HG02840 (cell line): Measurements from ENCODE around the gene DPT.

Experiments
- ATAC-seq: cut with Tn5 transposase; IDR thresholded peaks from one replicate; pipeline ENCODE4 v1.9.1; 2021; ENCODE audit warnings: mild to moderate bottlenecking, moderate library complexity, moderate number of reproducible peaks; ENCODE audit not compliant: unreplicated experiment, low FRiP score

DPT gene

DNA sequence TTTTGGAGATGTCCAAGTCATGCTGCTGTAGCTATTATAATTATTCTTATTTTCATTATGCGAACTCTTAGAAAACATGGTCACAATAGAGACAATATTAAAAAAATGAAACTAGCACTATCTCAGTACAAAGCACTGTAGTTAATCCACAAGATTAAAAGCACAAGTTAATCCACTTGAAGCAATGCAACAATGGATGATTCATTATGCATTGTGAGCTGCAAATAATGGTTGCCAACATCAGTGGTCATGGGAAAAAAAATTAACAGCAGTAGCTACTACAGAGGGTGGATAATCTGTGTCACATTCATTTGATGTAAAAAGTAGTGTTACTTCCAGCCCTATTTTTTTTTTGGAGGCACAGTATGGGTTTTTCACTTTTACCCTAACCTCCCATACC, 56.7 kb downstream of the DPT start:
- ATAC-seq: no peak

DNA sequence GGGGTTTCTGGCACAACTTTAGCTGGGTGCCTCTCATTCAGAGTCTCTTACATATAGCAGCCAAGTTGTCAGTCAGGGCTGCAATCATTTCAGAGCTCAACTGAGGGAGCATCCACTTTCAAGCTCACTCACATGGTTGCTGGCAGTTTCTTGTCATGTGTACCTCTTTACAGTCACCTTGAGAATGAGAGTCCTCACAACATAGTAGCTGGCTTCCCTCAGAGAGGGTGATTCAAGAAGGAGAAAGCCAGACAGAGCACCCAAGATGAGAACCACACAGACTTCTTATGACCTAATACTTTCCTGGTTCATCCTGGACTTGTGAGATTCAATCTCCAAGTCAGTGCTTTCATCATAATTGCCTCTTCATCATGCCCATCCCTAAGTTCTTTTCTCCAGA, 57.2 kb downstream of the DPT start:
- ATAC-seq: no peak

DNA sequence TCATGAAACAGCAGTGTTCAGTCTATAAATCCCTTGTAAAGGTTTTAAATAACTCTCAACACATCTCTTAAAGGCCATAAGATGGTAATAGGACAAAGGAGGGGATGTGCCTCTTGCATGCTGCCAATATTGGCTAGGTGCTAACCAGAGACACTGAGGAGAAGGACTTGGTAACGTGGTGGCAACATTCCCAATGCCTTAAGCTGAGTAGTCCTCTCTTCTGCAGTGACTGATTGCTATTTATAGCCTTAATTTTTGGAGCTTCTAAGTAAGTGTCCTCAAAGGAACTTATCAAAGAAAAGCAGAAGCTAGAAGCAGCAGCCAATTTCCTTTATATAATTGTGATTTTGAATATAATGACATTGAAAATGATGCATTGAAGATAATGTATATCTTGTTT, 63.0 kb downstream of the DPT start:
- no peak for ATAC-seq

DNA sequence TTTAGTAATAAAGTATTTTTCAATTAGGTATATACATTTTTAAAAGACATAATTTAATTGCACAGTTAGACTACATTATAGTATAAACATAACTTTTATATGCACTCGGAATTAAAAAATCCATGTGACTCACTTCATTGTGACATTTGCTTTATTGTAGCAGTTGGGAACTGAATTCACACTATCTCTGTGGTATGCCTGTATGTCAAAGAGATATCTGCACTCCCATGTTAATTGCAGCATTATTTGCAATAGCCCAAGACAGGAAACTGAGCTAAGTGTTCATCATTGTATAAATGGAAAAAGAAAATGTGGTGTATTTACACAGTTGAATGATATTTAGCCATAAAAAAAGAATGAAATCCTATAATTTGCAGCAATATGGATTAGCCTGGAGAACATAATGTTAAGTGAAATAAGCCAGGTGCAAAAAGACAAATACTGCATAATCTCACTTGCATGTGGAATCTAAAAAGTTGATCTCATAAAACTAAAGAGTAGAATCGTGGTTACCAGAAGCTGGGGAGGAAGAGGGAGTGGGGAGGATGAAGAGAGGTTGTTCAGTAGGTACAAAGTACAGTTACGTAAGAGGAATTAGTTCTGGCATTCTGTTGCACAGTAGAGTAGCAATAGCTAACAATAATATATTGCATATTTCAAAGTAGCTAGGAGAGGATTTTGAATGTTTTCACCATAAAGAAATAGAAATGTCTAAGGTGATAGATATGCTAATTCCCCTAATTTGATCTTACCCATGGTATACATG, 64.8 kb downstream of the DPT start:
- ATAC-seq: no peak

DNA sequence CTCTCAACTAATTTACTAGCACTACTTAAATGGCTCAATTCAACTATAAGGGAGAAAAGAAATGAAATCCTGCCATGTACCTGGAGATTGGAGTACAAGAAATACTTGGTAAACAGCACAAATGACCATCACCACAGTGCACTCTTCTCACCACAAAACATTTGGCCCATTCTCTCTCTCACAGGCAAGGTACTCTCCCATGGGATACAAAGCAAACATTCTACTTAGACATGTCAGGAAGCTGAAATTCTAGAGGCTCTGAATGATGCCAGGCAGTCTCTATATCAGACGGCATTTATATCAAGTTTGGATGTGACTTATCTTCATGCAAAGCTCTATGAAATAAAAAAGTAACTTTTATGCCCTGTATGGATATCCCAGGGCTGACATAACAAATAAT, 72.5 kb downstream of the DPT start:
- no peak for ATAC-seq

DNA sequence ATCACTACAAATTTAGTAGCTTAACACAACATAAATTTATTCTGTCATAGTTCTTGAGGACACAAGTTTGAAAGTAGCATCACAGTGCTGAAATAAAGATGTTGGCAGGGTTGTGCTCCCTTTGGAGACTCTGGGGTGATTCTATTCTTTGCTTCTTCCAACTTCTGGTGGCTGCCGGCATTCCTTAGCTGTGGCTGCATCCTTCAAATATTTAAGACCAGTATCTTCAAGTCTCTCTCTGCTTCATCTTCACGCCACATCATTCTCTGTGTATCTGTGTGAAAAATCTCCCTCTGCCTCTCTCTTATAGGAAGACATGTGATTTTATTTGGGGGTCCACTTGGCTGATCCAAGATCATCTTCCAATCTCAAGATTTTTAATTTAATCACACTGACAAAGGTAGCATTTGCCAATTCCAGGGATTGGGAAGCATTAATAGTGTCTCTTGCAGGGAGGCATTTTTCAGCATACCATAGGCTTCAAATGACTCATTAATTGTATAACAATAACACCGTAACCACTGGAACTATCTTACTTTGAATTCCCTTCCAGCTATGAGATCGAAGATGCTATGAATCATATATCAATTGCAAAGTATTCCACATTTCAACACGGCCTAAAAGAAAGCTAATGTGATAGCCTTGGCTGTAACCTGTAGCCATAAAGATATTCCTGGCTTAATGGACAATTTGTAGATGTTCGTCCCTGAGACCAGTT, 74.6 kb downstream of the DPT start:
- ATAC-seq: no peak

DNA sequence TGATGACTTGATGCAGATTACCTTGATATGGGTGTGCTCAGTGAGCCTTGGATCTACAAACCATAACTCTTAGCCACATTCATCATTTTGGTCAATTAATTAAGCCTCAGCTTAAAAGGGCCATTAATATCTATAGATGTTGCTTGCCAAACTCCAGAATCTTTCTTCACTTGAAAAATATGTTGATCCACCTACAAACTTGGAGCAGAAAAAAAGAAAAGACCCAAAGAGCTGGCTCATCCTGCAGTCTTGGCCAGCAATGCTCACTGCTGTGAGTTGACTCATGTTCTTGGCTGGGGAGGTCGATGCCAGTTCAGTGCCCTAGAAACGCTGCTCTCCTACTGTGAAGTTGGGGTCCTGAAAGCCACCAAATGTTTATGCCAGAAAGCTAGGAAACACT, 75.4 kb downstream of the DPT start:
- ATAC-seq: no peak

DNA sequence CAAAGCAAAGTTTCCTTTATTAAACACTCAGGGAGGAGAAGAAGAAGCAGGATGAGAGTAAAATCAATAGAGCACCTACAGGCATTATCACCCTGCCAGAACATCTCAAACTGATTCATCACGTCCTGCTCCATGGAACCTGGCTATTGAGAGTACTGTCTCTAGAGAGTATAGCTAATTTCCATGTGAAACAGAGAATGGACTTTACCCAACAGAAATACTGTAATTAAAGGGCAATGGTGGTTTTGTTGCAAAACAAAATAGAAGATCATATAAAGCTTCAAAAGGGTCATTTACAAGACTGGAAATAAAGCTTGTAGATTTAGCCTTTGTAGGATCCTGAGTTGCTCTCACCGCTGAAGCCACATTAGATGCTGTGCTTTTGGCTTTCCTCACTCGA, 83.3 kb downstream of the DPT start:
- ATAC-seq: no peak
